ENCODE data around the gene MUS81. TPM values are rescaled to one million over a fixed set of nuclear protein-coding genes. Genes with fewer than 3 reads are reported as not detected.

MUS81 gene
- total and polyA plus RNA-seq, 10 of the 15 experiments (the other 5 are each of a cell fraction or from before 2014, with no cell fraction given) = 11.8 to 76.1 (median 48.4) TPM

DNA sequence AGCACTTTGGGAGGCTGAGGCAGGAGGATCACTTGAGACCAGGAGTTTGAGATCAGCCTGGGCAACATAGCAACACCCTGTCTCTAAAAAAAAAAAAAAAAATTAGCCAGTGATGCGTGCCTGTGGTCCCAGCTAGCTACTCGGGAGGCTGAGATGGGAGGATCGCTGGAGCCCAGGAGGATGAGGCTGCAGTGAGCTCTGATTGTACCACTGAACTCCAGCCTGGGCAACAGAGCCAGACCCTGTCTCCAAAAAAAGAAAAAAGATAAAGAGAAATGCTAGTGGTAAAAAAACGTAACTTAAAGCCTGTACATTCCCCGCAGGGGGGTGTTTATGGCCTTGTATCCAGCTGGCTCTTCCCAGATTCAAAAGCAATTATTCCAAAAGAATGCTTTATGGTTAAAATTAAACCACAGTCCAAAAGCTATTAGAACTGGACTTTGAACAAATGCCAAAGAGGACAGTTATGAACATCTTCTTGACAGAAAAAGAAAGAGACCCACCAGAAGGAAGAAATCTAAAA, 42.9 kb upstream of the MUS81 start (continued):
- TF ChIP-seq, protein P1, sequence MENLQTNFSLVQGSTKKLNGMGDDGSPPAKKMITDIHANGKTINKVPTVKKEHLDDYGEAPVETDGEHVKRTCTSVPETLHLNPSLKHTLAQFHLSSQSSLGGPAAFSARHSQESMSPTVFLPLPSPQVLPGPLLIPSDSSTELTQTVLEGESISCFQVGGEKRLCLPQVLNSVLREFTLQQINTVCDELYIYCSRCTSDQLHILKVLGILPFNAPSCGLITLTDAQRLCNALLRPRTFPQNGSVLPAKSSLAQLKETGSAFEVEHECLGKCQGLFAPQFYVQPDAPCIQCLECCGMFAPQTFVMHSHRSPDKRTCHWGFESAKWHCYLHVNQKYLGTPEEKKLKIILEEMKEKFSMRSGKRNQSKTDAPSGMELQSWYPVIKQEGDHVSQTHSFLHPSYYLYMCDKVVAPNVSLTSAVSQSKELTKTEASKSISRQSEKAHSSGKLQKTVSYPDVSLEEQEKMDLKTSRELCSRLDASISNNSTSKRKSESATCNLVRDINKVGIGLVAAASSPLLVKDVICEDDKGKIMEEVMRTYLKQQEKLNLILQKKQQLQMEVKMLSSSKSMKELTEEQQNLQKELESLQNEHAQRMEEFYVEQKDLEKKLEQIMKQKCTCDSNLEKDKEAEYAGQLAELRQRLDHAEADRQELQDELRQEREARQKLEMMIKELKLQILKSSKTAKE (IDR thresholded peaks at IDR 0.05; ENCODE audit: low read depth, poor library complexity, severe bottlenecking) = peak; percentile 21

DNA sequence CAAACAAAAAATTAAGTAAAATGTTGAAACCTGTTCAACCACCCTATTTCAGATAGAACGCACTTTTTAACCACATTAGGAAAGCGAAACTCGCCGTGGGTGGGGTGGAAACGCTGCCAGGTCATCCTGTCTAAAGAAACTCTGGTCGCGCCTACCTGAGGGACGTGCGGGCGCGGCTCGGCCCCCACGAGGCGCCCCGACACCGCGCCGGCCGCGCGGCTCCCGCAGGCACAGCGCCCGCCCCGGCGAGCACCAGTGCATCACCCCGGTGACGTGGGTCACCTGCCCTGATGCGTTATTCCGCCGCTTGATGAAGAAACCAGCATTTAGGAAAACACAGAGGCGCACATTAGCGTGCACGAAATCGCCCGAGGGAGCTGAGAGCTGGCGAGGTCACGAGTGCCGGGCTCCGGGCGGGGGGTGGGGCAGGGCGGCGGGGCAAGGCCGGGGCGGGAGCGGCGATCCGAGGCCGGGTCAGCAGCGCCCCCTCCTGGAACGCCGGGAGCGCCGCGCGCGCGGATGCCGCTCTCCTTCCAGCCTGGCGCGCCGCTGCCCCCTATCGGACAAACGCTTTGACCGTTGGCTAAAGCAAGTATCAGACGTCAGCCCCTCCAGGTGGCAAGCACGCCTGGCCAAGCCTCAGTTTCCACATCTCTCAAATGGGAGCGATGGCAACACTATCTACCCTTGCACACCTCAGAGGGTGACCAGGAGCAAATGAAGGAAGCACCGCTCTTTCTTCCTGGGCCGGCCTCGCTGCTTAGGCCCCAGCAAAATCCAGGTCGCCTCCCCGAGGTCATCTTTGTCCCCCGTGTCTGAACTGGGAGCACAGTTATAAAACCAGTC, 42.2 kb upstream of the MUS81 start:
- intact Hi-C loops (cut with micrococcal nuclease; ENCODE audit: unreplicated experiment) (loop anchor here (1.0 to 2.0 kb wide), 2 partner anchors 38 to 107 kb away; partner anchors contain the start of gene AP5B1), in situ Hi-C loops (cut with MboI) (no loop called here)
- SMC1A ChIA-PET (ENCODE audit: uncharacterized antibody, unreplicated experiment) = interaction anchor here (0.8 to 5.3 kb wide), 15 partner anchors 13 to 228 kb away, joined by 3 to 41 read pairs (median 5); partner anchors contain the start of gene KAT5
- Histone ChIP-seq H2AFZ (ENCODE audit: control insufficient read depth, low read depth, low read length) (peak overlapping the region; percentile 97), H3K9ac (ENCODE audit: control insufficient read depth, insufficient read depth, low read length) (peak overlapping the region; percentile 60; the same call in 1 of the 2 replicates), H3K4me2 (ENCODE audit: control insufficient read depth, insufficient read depth) (peak overlapping the region; percentile 67), H3K9me3 (replicated peaks; ENCODE audit: control insufficient read depth, insufficient read depth, low read length) (no peaks in the 10 kb centered on the region), H3K27ac (ENCODE audit: control insufficient read depth, insufficient read depth) (no peak overlapping the region), H3K4me1 (ENCODE audit: control insufficient read depth, insufficient read depth, low read length) (peaks cover 3% of the 10 kb centered on the region; the same call in 1 of the 2 replicates), H4K20me1 (ENCODE audit: control insufficient read depth, insufficient read depth) (no peaks in the 10 kb centered on the region), H3K4me3 (peak overlapping the region; percentile 65), H3K27me3 (replicated peaks in 1 of 2; ENCODE audit: control insufficient read depth in 2 of 2, insufficient read depth in 2 of 2, low read length in 1 of 2) (no peaks in the 10 kb centered on the region), H3K36me3 (ENCODE audit: control insufficient read depth in 2 of 2, insufficient read depth in 2 of 2, low read length in 1 of 2) (no peaks in the 10 kb centered on the region), H3K79me2 (ENCODE audit: control insufficient read depth, insufficient read depth, low read length) (no peaks in the 10 kb centered on the region)
- CTCF ChIA-PET = interaction anchor here (0.6 to 7.2 kb wide), 30 partner anchors 11 to 224 kb away, joined by 3 to 192 read pairs (median 4); partner anchors contain the start of genes AP5B1, CCDC85B, FIBP and KAT5
- RAD21 ChIA-PET (ENCODE audit: unreplicated experiment) = interaction anchor here (0.7 to 5.4 kb wide), 18 partner anchors 15 to 179 kb away, joined by 3 to 91 read pairs (median 4); partner anchors contain the start of genes AP5B1, FIBP, KAT5 and OVOL1
- FAIRE-seq = peak; percentile 81
- POLR2A ChIA-PET = interaction anchor here (0.6 to 2.5 kb wide), 9 partner anchors 16 to 708 kb away, joined by 3 to 13 read pairs (median 5); no protein-coding TSS in a partner anchor
- no TSS peak for BruUV-seq (replicated peaks)
- DNase-seq (ENCODE audit: low read depth, low spot score) = no peak
- 5% methylated on average over 65 of the region's 74 CpGs for whole genome bisulfite sequencing (ENCODE audit: insufficient coverage, insufficient replicate concordance, low lambda C conversion rate, missing lambda C conversion rate)
- peak; percentile 94 for ATAC-seq
- no peak for TF ChIP-seq RFX5 (IDR thresholded peaks at IDR 0.05; ENCODE audit: low read depth, low read length)
- TF ChIP-seq, protein P2, sequence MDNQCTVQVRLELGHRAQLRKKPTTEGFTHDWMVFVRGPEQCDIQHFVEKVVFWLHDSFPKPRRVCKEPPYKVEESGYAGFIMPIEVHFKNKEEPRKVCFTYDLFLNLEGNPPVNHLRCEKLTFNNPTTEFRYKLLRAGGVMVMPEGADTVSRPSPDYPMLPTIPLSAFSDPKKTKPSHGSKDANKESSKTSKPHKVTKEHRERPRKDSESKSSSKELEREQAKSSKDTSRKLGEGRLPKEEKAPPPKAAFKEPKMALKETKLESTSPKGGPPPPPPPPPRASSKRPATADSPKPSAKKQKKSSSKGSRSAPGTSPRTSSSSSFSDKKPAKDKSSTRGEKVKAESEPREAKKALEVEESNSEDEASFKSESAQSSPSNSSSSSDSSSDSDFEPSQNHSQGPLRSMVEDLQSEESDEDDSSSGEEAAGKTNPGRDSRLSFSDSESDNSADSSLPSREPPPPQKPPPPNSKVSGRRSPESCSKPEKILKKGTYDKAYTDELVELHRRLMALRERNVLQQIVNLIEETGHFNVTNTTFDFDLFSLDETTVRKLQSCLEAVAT (IDR thresholded peaks at IDR 0.05) = no peak
- no peak for TF ChIP-seq SMAD1 (IDR thresholded peaks at IDR 0.05; ENCODE audit: low read depth, partially characterized antibody)
- no peak for TF ChIP-seq HDAC2 (IDR thresholded peaks at IDR 0.05)
- TF ChIP-seq, protein P3, sequence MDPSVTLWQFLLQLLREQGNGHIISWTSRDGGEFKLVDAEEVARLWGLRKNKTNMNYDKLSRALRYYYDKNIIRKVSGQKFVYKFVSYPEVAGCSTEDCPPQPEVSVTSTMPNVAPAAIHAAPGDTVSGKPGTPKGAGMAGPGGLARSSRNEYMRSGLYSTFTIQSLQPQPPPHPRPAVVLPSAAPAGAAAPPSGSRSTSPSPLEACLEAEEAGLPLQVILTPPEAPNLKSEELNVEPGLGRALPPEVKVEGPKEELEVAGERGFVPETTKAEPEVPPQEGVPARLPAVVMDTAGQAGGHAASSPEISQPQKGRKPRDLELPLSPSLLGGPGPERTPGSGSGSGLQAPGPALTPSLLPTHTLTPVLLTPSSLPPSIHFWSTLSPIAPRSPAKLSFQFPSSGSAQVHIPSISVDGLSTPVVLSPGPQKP (IDR thresholded peaks at IDR 0.05; ENCODE audit: low read depth, low read length) = 0 out of 2 replicates have a peak, but pooled peaks have one; percentile 17
- TF ChIP-seq, protein P4, sequence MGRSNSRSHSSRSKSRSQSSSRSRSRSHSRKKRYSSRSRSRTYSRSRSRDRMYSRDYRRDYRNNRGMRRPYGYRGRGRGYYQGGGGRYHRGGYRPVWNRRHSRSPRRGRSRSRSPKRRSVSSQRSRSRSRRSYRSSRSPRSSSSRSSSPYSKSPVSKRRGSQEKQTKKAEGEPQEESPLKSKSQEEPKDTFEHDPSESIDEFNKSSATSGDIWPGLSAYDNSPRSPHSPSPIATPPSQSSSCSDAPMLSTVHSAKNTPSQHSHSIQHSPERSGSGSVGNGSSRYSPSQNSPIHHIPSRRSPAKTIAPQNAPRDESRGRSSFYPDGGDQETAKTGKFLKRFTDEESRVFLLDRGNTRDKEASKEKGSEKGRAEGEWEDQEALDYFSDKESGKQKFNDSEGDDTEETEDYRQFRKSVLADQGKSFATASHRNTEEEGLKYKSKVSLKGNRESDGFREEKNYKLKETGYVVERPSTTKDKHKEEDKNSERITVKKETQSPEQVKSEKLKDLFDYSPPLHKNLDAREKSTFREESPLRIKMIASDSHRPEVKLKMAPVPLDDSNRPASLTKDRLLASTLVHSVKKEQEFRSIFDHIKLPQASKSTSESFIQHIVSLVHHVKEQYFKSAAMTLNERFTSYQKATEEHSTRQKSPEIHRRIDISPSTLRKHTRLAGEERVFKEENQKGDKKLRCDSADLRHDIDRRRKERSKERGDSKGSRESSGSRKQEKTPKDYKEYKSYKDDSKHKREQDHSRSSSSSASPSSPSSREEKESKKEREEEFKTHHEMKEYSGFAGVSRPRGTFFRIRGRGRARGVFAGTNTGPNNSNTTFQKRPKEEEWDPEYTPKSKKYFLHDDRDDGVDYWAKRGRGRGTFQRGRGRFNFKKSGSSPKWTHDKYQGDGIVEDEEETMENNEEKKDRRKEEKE (IDR thresholded peaks at IDR 0.05) = no peak
- no peak for TF ChIP-seq CHD4 (IDR thresholded peaks at IDR 0.05)
- no peak for TF ChIP-seq JUND (IDR thresholded peaks at IDR 0.05; ENCODE audit: low read depth, low read length)
- TF ChIP-seq, protein P5, sequence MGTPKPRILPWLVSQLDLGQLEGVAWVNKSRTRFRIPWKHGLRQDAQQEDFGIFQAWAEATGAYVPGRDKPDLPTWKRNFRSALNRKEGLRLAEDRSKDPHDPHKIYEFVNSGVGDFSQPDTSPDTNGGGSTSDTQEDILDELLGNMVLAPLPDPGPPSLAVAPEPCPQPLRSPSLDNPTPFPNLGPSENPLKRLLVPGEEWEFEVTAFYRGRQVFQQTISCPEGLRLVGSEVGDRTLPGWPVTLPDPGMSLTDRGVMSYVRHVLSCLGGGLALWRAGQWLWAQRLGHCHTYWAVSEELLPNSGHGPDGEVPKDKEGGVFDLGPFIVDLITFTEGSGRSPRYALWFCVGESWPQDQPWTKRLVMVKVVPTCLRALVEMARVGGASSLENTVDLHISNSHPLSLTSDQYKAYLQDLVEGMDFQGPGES (IDR thresholded peaks at IDR 0.05) = no peak
